Activated T-cell treated with anti-CD3 and anti-CD28 coated beads for 4 hours (primary cell): Measurements from ENCODE around the gene MIF4GD.
"Not testable (repeated sequence)": the region's sequence is repeated elsewhere in the genome, so short reads cannot be mapped to it uniquely, and the experiment has no call there.

Experiments used
- DNase-seq: peaks from one replicate; pipeline ENCODE4 v3.0.0-alpha.2; 2020

Gene MIF4GD

GRCh38 chr17:75257228-75257627 is 13.8 kb downstream of the MIF4GD start:
- not testable (repeated sequence) for DNase-seq

GRCh38 chr17:75255954-75256698 is 14.9 kb downstream of the MIF4GD start:
- not testable (repeated sequence) for DNase-seq

- DNase-seq, result no peak
Observed at GRCh38 chr17:75252039-75252816, 18.8 kb downstream of the MIF4GD start.

GRCh38 chr17:75250009-75250471 is 21.0 kb downstream of the MIF4GD start:
- peak; percentile 76 for DNase-seq

GRCh38 chr17:75249564-75249963 is 21.5 kb downstream of the MIF4GD start:
- DNase-seq, result no peak

- no peak for DNase-seq
Observed at GRCh38 chr17:75246404-75246803, 24.6 kb downstream of the MIF4GD start.

GRCh38 chr17:75245011-75245410 is 26.0 kb downstream of the MIF4GD start:
- DNase-seq, result no peak

GRCh38 chr17:75244133-75244866 is 26.7 kb downstream of the MIF4GD start:
- no peak for DNase-seq

GRCh38 chr17:75242461-75243042 is 28.5 kb downstream of the MIF4GD start:
- no peak for DNase-seq

- no peak for DNase-seq
Observed at GRCh38 chr17:75241996-75242460, 29.0 kb downstream of the MIF4GD start.

GRCh38 chr17:75241502-75241901 is 29.5 kb downstream of the MIF4GD start:
- no peak for DNase-seq

- no peak for DNase-seq
Observed at GRCh38 chr17:75241143-75241430, 29.9 kb downstream of the MIF4GD start.

- no peak for DNase-seq
Observed at GRCh38 chr17:75240394-75241142, 30.5 kb downstream of the MIF4GD start.

- DNase-seq, result no peak
Observed at GRCh38 chr17:75239778-75240393, 31.1 kb downstream of the MIF4GD start.

- DNase-seq, result no peak
Observed at GRCh38 chr17:75239214-75239613, 31.8 kb downstream of the MIF4GD start.

- DNase-seq, result peak; percentile 44
Observed at GRCh38 chr17:75238684-75239191, 32.3 kb downstream of the MIF4GD start.

GRCh38 chr17:75238020-75238580 is 32.9 kb downstream of the MIF4GD start:
- DNase-seq, result no peak

GRCh38 chr17:75237100-75238014 is 33.7 kb downstream of the MIF4GD start:
- DNase-seq, result no peak

GRCh38 chr17:75232786-75233185 is 38.2 kb downstream of the MIF4GD start:
- DNase-seq, result no peak
